ENCODE data around the gene FAM171A1. TPM values are rescaled to one million over a fixed set of nuclear protein-coding genes. Genes with fewer than 3 reads are reported as not detected.

FAM171A1 gene
- total and polyA plus RNA-seq, 8 donors: 12.4 to 34.1 (median 21.4) TPM

DNA sequence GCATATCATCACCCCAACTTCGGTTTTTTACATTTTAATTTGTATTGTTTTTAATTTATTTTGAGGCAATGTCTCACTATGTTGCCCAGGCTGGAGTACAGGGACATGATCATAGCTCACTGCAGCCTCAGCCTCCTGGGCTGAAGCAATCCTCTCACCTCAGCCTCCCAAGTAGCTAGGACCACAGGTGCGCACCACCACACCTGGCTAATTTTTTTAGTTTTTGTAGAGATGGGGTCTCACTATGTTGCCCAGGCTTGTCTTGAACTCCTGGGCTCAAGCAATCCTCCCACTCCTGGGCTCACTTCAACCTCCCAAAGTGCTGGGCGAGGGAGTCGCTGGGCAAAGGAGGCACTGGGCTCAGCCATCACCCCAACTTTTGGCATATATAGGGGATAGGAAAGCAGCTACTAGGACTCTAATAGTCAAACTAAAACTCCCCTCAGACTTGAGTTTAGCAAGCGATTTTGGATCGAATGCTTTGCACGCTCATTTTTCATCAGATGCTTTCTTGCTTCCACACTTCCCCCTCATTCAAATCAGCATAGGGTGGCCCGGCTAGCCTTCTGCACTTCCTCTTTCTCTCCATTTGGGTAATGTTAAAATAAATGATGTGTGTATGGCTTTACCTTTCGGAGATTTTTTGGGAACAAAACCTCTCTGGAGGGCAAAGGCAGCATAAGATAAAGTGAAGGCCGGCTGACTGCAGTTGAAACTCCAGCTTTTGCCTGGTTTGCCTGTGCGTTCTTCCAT, 181.8 kb downstream of the FAM171A1 start:
- no peak for DNase-seq
- TF ChIP-seq, protein P1, sequence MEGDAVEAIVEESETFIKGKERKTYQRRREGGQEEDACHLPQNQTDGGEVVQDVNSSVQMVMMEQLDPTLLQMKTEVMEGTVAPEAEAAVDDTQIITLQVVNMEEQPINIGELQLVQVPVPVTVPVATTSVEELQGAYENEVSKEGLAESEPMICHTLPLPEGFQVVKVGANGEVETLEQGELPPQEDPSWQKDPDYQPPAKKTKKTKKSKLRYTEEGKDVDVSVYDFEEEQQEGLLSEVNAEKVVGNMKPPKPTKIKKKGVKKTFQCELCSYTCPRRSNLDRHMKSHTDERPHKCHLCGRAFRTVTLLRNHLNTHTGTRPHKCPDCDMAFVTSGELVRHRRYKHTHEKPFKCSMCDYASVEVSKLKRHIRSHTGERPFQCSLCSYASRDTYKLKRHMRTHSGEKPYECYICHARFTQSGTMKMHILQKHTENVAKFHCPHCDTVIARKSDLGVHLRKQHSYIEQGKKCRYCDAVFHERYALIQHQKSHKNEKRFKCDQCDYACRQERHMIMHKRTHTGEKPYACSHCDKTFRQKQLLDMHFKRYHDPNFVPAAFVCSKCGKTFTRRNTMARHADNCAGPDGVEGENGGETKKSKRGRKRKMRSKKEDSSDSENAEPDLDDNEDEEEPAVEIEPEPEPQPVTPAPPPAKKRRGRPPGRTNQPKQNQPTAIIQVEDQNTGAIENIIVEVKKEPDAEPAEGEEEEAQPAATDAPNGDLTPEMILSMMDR (IDR thresholded peaks at IDR 0.05): no peak
- H3K4me3 ChIP-seq: no peak overlapping the region
- H3K36me3 ChIP-seq: no peaks in the 10 kb centered on the region
- no peak for ATAC-seq
- H3K9me3 ChIP-seq: no peaks in the 10 kb centered on the region
- FAIRE-seq: no peak
- H3K27me3 ChIP-seq: no peaks in the 10 kb centered on the region
- H3K27ac ChIP-seq: no peak overlapping the region
- intact Hi-C loops (cut with DNase I): no loop called here
- WGBS, 2 donors: 85 to 87% methylated on average over 11 of the region's 11 CpGs
- H3K4me1 ChIP-seq: no peaks in the 10 kb centered on the region

DNA sequence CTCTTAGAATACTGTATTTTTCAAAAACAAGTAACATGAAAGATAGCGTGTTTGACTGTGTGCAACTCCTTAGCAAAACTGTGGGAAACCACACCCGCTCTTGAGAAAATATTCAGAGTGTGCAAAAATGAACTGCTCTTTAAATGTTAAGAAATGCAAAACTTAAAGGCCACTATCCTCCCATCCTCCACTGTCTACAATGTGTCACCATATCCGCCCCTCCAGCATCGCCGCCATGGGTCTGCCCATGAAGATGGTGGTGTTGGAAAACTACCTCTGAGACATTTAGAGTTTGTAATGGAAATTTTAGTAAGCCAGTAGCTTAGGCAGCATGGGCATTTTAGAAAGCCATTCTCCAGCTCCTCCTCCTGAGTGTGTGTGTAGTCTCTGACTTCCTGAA, 182.5 kb downstream of the FAM171A1 start:
- ATAC-seq: no peak
- Histone ChIP-seq H3K4me1 (no peaks in the 10 kb centered on the region), H3K4me3 (no peak overlapping the region), H3K36me3 (no peaks in the 10 kb centered on the region), H3K27ac (no peak overlapping the region), H3K27me3 (no peaks in the 10 kb centered on the region), H3K9me3 (no peaks in the 10 kb centered on the region)
- TF ChIP-seq, protein P1 (IDR thresholded peaks at IDR 0.05): no peak
- WGBS, 2 donors: 96% methylated on average over 5 of the region's 5 CpGs
- DNase-seq: no peak
- intact Hi-C loops (cut with DNase I): no loop called here
- no peak for FAIRE-seq

DNA sequence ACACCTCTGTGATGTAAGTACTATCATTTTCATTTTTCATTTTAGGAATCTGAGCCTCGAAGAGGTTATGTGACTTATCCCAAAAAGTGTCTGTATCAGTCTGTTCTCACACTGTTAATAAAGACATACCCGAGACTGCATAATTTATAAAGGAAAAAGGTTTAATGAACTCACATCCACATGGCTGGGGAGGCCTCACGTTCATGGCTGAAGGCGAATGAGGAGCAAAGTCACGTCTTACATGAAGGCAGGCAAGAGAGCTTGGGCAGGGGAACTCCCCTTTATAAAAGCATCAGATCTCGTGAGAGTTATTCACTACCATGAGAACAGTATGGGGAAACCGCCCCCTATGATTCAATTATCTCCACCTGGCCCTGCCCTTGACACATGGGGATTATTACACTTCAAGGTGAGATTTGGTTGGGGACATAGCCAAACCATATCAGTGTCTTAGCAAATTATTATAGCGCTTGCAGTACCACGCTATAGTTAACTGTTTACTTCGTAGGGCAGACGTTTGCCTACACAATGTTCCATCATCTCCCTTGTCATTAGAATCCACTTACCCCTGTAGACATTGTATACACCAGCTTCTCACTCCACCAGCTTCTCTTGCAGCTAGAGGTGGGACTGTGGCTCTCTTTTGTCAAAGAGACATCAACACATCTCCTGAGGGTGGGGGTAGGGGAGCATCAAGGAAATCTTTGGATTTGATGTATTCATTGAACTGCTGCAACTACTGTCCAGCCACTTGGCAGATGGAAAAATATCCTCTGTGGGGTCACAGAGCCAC, 187.2 kb downstream of the FAM171A1 start:
- H3K36me3 ChIP-seq: no peaks in the 10 kb centered on the region
- intact Hi-C loops (cut with DNase I): no loop called here
- TF ChIP-seq, protein P1 (IDR thresholded peaks at IDR 0.05): no peak
- no peaks in the 10 kb centered on the region for H3K27me3 ChIP-seq
- FAIRE-seq (no peak), DNase-seq (no peak), ATAC-seq (no peak)
- H3K27ac ChIP-seq: no peak overlapping the region
- H3K4me3 ChIP-seq: no peak overlapping the region
- WGBS, 2 donors: 83 to 84% methylated on average over 11 of the region's 11 CpGs
- H3K4me1 ChIP-seq: no peaks in the 10 kb centered on the region
- no peaks in the 10 kb centered on the region for H3K9me3 ChIP-seq

DNA sequence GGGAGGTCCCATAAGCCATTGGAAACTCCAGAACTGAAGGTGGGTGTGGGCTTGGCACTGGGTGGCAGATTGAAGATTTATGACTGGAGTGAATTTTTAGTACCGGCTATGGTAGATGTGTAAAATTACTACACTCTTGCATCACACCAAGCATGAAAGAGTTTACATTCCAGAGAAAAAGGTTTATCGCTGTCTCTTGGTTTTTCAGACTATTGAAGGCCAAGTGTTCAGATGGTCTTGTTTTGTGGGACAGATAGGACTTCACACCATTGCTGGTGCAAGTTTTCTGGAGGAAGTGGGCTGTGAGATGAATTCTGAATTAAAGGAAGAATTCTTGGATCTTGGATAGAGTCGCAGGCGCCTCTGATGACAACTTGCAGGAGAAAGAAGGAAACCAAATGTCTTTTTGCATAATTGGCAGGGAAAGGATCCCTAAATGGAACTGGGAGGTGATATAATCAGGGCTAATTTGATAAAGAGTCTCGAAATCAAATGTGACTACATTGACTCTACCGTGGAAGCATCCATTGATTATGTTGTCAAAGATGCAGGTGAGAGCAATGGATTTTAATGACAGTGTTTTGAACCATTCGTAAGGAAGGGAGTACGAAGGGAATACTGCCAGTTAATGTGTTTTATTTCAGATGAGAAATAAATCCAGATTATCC, 188.4 kb downstream of the FAM171A1 start:
- TF ChIP-seq, protein P1 (IDR thresholded peaks at IDR 0.05): no peak
- DNase-seq (no peak), ATAC-seq (no peak), FAIRE-seq (no peak)
- intact Hi-C loops (cut with DNase I): no loop called here
- no peak overlapping the region for H3K27ac ChIP-seq
- H3K4me1 ChIP-seq: no peaks in the 10 kb centered on the region
- no peaks in the 10 kb centered on the region for H3K36me3 ChIP-seq
- H3K27me3 ChIP-seq: no peaks in the 10 kb centered on the region
- H3K9me3 ChIP-seq: no peaks in the 10 kb centered on the region
- H3K4me3 ChIP-seq: no peak overlapping the region
- 78 to 79% methylated on average over 8 of the region's 8 CpGs for WGBS, 2 donors

Data from pancreas (tissue), 10 donors.